ENCODE results near the gene PPM1J. TPM values are rescaled to one million over a fixed set of nuclear protein-coding genes. Genes with fewer than 3 reads are reported as not detected.

PPM1J gene
- total and polyA plus RNA-seq, 2 of the 8 experiments (the other 6 are each of a cell fraction or from before 2014, with no cell fraction given) = 19.4 to 31.6 TPM

DNA sequence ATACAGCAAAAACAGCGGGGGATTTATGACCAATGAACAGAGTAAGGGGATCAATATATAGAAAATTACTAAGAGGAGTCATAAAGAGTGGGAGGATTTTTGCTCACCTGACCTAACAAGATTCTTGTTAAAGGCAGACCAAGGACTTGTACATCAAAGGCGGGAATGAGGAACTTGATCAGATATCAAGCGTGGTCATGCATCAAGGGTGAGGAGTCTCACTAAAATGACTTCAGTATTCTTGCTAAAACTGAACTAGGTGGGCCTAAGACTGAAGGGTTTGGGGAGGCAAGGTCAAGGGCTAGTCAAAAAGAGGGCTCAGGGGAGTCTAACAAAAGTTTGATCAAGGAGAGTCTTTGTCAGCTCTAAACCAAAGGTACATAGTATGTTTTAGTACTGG, 38.6 kb downstream of the PPM1J start:
- Histone ChIP-seq H3K4me3 (ENCODE audit: extremely low read depth in 1 of 4, insufficient read depth in 2 of 4, low read depth in 3 of 4, low read length in 4 of 4) (no peak overlapping the region), H4K91ac (replicated peaks; ENCODE audit: insufficient read length, low read length) (no peak overlapping the region), H2BK20ac (ENCODE audit: low read length) (no peak overlapping the region), H2AK5ac (ENCODE audit: low read depth, low read length) (no peak overlapping the region), H3K23me2 (ENCODE audit: low read depth, low read length) (peaks cover 10% of the 10 kb centered on the region; the same call in 1 of the 2 replicates), H2BK15ac (ENCODE audit: low read length) (no peak overlapping the region), H3K4me2 (ENCODE audit: insufficient read depth in 1 of 2, low read depth in 2 of 2, low read length in 2 of 2) (no peak overlapping the region; a peak in 1 of 4 replicates), H2BK12ac (ENCODE audit: low read depth, low read length) (no peak overlapping the region), H3K4ac (replicated peaks; ENCODE audit: insufficient read length, low read depth, low read length) (no peak overlapping the region), H3K79me1 (ENCODE audit: low read depth, low read length) (no peaks in the 10 kb centered on the region), H3K18ac (ENCODE audit: extremely low read depth, low read length) (no peak overlapping the region), H2BK5ac (ENCODE audit: low read depth, low read length) (no peak overlapping the region), H3K27ac (ENCODE audit: low read depth, low read length) (no peak overlapping the region), H3K4me1 (replicated peaks in 1 of 4; ENCODE audit: control insufficient read depth in 3 of 4, insufficient read depth in 4 of 4, low read length in 3 of 4) (peaks cover 2 to 14% (median 9%) of the 10 kb centered on the region in 4 experiments; a peak in 5 of 7 replicates), H4K20me1 (replicated peaks in 1 of 2; ENCODE audit: control insufficient read depth in 1 of 2, insufficient read depth in 2 of 2, low read length in 2 of 2) (peaks cover 0 to 5% of the 10 kb centered on the region in 2 experiments), H3K23ac (ENCODE audit: insufficient read length) (no peak overlapping the region), H2AFZ (ENCODE audit: low read length) (no peak overlapping the region), H3K36me3 (ENCODE audit: control insufficient read depth in 2 of 4, insufficient read depth in 4 of 4, low read length in 3 of 4) (no peaks in the 10 kb centered on the region), H2BK120ac (replicated peaks; ENCODE audit: low read depth, low read length) (no peak overlapping the region), H4K8ac (ENCODE audit: extremely low read depth, insufficient read depth, low read length) (no peak overlapping the region), H3K27me3 (replicated peaks in 1 of 4; ENCODE audit: control insufficient read depth in 3 of 4, extremely low read depth in 1 of 4, insufficient read depth in 3 of 4, low read length in 3 of 4) (peaks cover 0 to 2% (median 0%) of the 10 kb centered on the region in 4 experiments; a peak in 2 of 7 replicates), H3K14ac (ENCODE audit: insufficient read length) (no peak overlapping the region), H4K5ac (ENCODE audit: insufficient read length, low read depth, low read length) (no peak overlapping the region), H3K9me3 (ENCODE audit: insufficient read depth in 2 of 2, low read depth in 1 of 2, low read length in 1 of 2) (no peaks in the 10 kb centered on the region), H3K79me2 (ENCODE audit: control insufficient read depth in 1 of 2, insufficient read depth in 2 of 2, low read length in 2 of 2) (peaks cover 0 to 35% of the 10 kb centered on the region in 2 experiments; a peak in 3 of 4 replicates), H3K9ac (replicated peaks in 1 of 4; ENCODE audit: extremely low read depth in 1 of 4, low read depth in 3 of 4, low read length in 3 of 4) (no peak overlapping the region), H3K56ac (replicated peaks; ENCODE audit: insufficient read length, low read depth, low read length) (no peak overlapping the region)
- DNase-seq (ENCODE audit: low read depth in 1 of 2, low spot score in 2 of 2) = no peak
- FAIRE-seq = no peak
- POLR2A ChIA-PET (ENCODE audit: partially characterized antibody) = interaction anchor here (1.6 to 6.1 kb wide), 7 partner anchors 12 to 41 kb away, joined by 3 to 76 read pairs (median 26); partner anchors contain the start of gene PPM1J
- CTCF ChIA-PET (ENCODE audit: partially characterized antibody) = interaction anchor here (6.3 kb wide), 1 partner anchor 24 kb away, joined by 63 read pairs; no protein-coding TSS in a partner anchor
- TF ChIP-seq SUZ12 (IDR thresholded peaks at IDR 0.05; ENCODE audit: low read length) (no peak), EZH2 (IDR thresholded peaks at IDR 0.05; ENCODE audit: low read depth, low read length, severe bottlenecking) (no peak), CEBPB (IDR thresholded peaks at IDR 0.05; ENCODE audit: low read depth, low read length) (no peak), BRCA1 (IDR thresholded peaks at IDR 0.05; ENCODE audit: low read depth, low read length) (no peak), NANOG (IDR thresholded peaks at IDR 0.05; ENCODE audit: insufficient read depth, low read depth, low read length, poor library complexity, severe bottlenecking) (no peak)
- WGBS, 2 experiments (ENCODE audit: extremely low coverage in 1 of 2, insufficient coverage in 1 of 2, insufficient read length in 1 of 2, insufficient replicate concordance in 2 of 2, low coverage in 1 of 2, low lambda C conversion rate in 2 of 2, missing lambda C conversion rate in 1 of 2) = 90% methylated on average over 3 of the region's 3 CpGs; no CpG with 5 or more reads in 1 of the 2 experiments

Data from H1 (cell line).